Type B pancreatic cell (in vitro differentiated cells): ENCODE results near the gene CDCA3. TPM values are rescaled to one million over a fixed set of nuclear protein-coding genes. Genes with fewer than 3 reads are reported as not detected.

Experiments used
- DNase-seq: peaks from one replicate; pipeline ENCODE4 v3.0.0; 2021; ENCODE audit warnings: mixed read lengths; ENCODE audit not compliant: unreplicated experiment; ENCODE audit errors: extremely low spot score
- H3K27ac Mint-ChIP-seq: 2 replicates; pipeline ENCODE4 v1.8.0; 2021; ENCODE audit warnings: mild to moderate bottlenecking, mixed read lengths
- H3K27me3 Mint-ChIP-seq: 2 replicates; pipeline ENCODE4 v1.8.0; 2021; ENCODE audit warnings: mixed read lengths
- H3K36me3 Mint-ChIP-seq: 2 replicates; pipeline ENCODE4 v1.8.0; 2021; ENCODE audit warnings: mixed read lengths
- H3K4me1 Mint-ChIP-seq: one replicate; pipeline ENCODE4 v1.8.0; 2021; ENCODE audit warnings: mixed read lengths; ENCODE audit not compliant: unreplicated experiment
- H3K4me3 Mint-ChIP-seq: 2 replicates; pipeline ENCODE4 v1.8.0; 2021; ENCODE audit warnings: mild to moderate bottlenecking, mixed read lengths
- H3K9me3 Mint-ChIP-seq: 2 replicates; pipeline ENCODE4 v1.8.0; 2021; ENCODE audit warnings: mixed read lengths
- CTCF ChIP-seq: fragments of 200-600 bp; sonication (generic); conservative IDR thresholded peaks from 2 replicates; pipeline ENCODE4 v1.5.0; 2021; ENCODE audit warnings: antibody characterized with exemption, mild to moderate bottlenecking
- total RNA-seq: library from RNA; stranded (reverse); gene quantifications from 2 replicates; pipeline ENCODE4 v1.2.1, GENCODE V29; 2021; ENCODE audit warnings: low replicate concordance

CDCA3 gene
- total RNA-seq, 1 donor from 2014 or later: 33.5 TPM

DNA sequence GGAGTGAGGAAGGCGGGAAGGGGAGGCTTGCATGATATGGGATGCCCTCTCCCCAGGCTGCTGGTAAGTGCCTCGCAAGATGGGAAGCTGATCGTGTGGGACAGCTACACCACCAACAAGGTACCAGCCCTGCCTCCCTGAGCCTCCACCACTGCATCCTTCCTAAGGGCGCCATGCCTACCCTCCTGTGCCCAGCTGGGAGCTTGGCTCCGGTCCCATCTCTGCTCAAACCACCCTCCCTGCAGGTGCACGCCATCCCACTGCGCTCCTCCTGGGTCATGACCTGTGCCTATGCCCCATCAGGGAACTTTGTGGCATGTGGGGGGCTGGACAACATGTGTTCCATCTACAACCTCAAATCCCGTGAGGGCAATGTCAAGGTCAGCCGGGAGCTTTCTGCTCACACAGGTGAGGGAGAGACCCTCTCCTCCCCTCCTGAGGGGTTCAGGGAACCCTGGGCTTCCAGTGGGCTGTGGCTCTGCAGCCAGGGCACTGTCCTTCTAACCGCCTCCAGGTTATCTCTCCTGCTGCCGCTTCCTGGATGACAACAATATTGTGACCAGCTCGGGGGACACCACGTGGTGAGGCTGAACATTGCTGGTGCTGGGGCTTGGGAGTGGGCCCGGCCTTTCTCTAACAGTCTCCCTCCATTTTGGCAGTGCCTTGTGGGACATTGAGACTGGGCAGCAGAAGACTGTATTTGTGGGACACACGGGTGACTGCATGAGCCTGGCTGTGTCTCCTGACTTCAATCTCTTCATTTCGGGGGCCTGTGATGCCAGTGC lies 7.8 kb downstream of the CDCA3 start:
- DNase-seq: no peak
- no peak overlapping the region for H3K4me3 Mint-ChIP-seq
- H3K36me3 Mint-ChIP-seq: peaks cover 30% of the 10 kb centered on the region

GRCh38 chr12:6842075-6842474 lies 9.0 kb downstream of the CDCA3 start:
- no peak overlapping the region for H3K4me3 Mint-ChIP-seq
- no peaks in the 10 kb centered on the region for H3K4me1 Mint-ChIP-seq
- peaks cover 27% of the 10 kb centered on the region for H3K36me3 Mint-ChIP-seq
- H3K9me3 Mint-ChIP-seq: no peaks in the 10 kb centered on the region
- H3K27me3 Mint-ChIP-seq: no peaks in the 10 kb centered on the region
- TF ChIP-seq CTCF: no peak
- DNase-seq: no peak
- no peak overlapping the region for H3K27ac Mint-ChIP-seq

More for the DNA sequence above, 7.8 kb downstream of the CDCA3 start:
- Mint-ChIP-seq H3K27ac (no peak overlapping the region), H3K9me3 (no peaks in the 10 kb centered on the region), H3K27me3 (no peaks in the 10 kb centered on the region), H3K4me1 (no peaks in the 10 kb centered on the region)
- no peak for TF ChIP-seq CTCF

GRCh38 chr12:6840761-6841515 lies 10.1 kb downstream of the CDCA3 start, which contains the start of gene GNB3:
Gene GNB3 (plus strand): TSS chr12:6840925. CDS start chr12:6841288, 363 bp downstream.
- H3K4me1 Mint-ChIP-seq: no peaks in the 10 kb centered on the region
- no peak within 1 kb of the TSS for H3K27ac Mint-ChIP-seq
- no peak for DNase-seq
- H3K36me3 Mint-ChIP-seq: peaks cover 26% of the 10 kb centered on the region
- H3K9me3 Mint-ChIP-seq: no peaks in the 10 kb centered on the region
- no peak within 1 kb of the TSS for H3K4me3 Mint-ChIP-seq
- no peaks in the 10 kb centered on the region for H3K27me3 Mint-ChIP-seq
- TF ChIP-seq CTCF: no peak

DNA sequence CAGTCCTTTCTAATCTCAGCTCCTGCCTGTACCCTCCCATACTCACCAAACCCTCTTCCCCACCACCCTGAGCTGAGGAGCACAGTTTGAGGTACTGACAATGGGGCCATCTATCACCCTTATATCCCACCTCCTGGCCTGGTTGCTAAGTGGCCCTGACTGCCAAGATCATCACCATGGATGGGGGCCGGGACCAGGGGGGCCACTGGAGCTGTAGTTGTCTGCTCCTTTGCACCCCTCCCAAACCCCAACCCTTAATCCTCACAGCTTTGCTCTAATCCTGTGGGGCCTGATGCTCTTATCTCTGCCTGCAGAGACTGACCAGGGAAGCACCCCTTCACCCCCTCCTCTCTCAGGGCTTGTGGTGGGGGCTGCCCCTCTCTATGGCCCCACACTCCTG lies 10.8 kb downstream of the CDCA3 start:
- no peaks in the 10 kb centered on the region for H3K4me1 Mint-ChIP-seq
- no peak for TF ChIP-seq CTCF
- no peaks in the 10 kb centered on the region for H3K9me3 Mint-ChIP-seq
- no peak for DNase-seq
- H3K27ac Mint-ChIP-seq: no peak overlapping the region
- peaks cover 28% of the 10 kb centered on the region for H3K36me3 Mint-ChIP-seq
- H3K4me3 Mint-ChIP-seq: no peak overlapping the region
- no peaks in the 10 kb centered on the region for H3K27me3 Mint-ChIP-seq

DNA sequence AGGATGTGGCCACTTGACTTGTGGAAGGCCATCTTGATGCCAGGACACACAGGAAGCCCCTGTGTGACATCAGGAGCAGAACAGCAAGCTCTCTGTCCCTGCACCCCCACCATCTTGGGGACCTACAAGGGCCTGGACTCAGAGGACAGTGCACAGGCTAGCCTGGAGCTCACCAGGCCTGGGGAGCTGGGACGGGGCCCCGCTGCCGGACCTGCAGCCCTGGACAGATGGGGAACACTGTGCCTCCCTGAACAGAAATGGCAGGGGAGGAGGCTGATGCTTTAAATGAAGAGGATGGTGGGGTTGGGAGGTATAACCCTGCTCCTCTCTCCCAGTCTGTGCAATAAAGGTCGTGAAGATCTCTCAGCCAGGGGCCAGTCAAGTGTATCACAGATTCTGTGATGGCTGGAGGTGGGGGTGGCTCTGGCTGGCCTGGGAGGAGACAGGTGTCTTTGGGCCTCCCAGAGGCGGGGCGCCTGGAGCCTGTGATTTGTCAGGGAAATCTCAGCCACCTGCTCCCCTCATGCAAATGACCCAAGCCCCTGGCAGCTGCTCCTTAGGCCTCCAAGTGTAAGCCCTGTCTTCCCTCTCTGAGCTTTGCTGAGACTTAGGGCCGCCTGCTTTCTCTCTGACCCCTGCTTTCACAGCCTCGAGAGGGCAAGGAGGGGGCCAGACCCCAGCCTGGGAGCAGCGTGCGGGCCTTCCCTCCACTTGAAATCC lies 11.4 kb downstream of the CDCA3 start:
- no peaks in the 10 kb centered on the region for H3K4me1 Mint-ChIP-seq
- no peak for DNase-seq
- H3K27ac Mint-ChIP-seq: no peak overlapping the region
- peaks cover 28% of the 10 kb centered on the region for H3K36me3 Mint-ChIP-seq
- H3K27me3 Mint-ChIP-seq: no peaks in the 10 kb centered on the region
- no peak for TF ChIP-seq CTCF
- H3K4me3 Mint-ChIP-seq: no peak overlapping the region
- no peaks in the 10 kb centered on the region for H3K9me3 Mint-ChIP-seq
